OCI-LY7 (cell line): ENCODE results near the gene ARHGEF19. TPM values are rescaled to one million over a fixed set of nuclear protein-coding genes. Genes with fewer than 3 reads are reported as not detected.

Experiments used
- BruUV-seq: library from RNA; stranded (reverse); fragments of 400-500 nt; replicated peaks from 2 replicates; lab custom pipeline; 2021; lab: Mats Ljungman, UMichigan
- CTCF ChIA-PET: fragments of 300-600 bp; sonication (Branson Sonifier 250); formaldehyde crosslinking; loops from one replicate; lab custom pipeline; 2022; ENCODE audit warnings: antibody characterized with exemption; ENCODE audit not compliant: unreplicated experiment; lab: Charles Lee
- POLR2A ChIA-PET: fragments of 300-600 bp; sonication (Branson Sonifier 250); formaldehyde crosslinking; loops from one replicate; lab custom pipeline; 2022; ENCODE audit warnings: antibody characterized with exemption; lab: Charles Lee
- DNase-seq: peaks from one replicate; pipeline ENCODE4 v3.0.0-alpha.2; 2015; ENCODE audit warnings: low spot score
- H2AFZ ChIP-seq: fragments of 200-600 bp; sonication (generic), shearing (Covaris generic); 2 replicates; pipeline ENCODE4 v1.6.1; 2014; ENCODE audit warnings: mild to moderate bottlenecking, antibody characterized with exemption, low read length, moderate library complexity
- H3K27ac ChIP-seq: fragments of 200-600 bp; sonication (generic); 2 replicates; pipeline ENCODE4 v1.5.1; 2014; ENCODE audit warnings: mixed run types, low read depth, mild to moderate bottlenecking, moderate library complexity, low read length, inconsistent platforms; ENCODE audit not compliant: poor library complexity, severe bottlenecking
- H3K36me3 ChIP-seq: fragments of 200-600 bp; sonication (generic); 2 replicates; pipeline ENCODE4 v1.6.1; 2014; ENCODE audit warnings: mild to moderate bottlenecking, antibody characterized with exemption, low read length, moderate library complexity, mixed read lengths; ENCODE audit not compliant: insufficient read depth
- H3K4me1 ChIP-seq: fragments of 200-600 bp; sonication (generic); 2 replicates; pipeline ENCODE4 v1.5.1; 2014; ENCODE audit warnings: mild to moderate bottlenecking, low read length; ENCODE audit not compliant: insufficient read depth, poor library complexity, severe bottlenecking
- H3K4me2 ChIP-seq: fragments of 200-600 bp; sonication (generic); 2 replicates; pipeline ENCODE4 v1.6.1; 2014; ENCODE audit warnings: mild to moderate bottlenecking, low read length
- H3K4me3 ChIP-seq: fragments of 200-600 bp; sonication (generic); 2 replicates; pipeline ENCODE4 v1.5.1; 2014; ENCODE audit warnings: mild to moderate bottlenecking, low read depth, low read length; ENCODE audit not compliant: poor library complexity, severe bottlenecking
- H3K79me2 ChIP-seq: fragments of 200-600 bp; sonication (generic); 2 replicates; pipeline ENCODE4 v1.6.1; 2016; ENCODE audit warnings: low read depth, mild to moderate bottlenecking, low read length, moderate library complexity, mixed read lengths; ENCODE audit not compliant: insufficient read depth
- H3K9me2 ChIP-seq: fragments of 200-600 bp; sonication (generic); 2 replicates; pipeline ENCODE4 v1.6.1; 2016; ENCODE audit warnings: mild to moderate bottlenecking, low read length, mixed read lengths; ENCODE audit not compliant: insufficient read depth
- H3K9me3 ChIP-seq: fragments of 200-600 bp; sonication (generic); 2 replicates; pipeline ENCODE4 v1.6.1; 2014; ENCODE audit warnings: mild to moderate bottlenecking, mixed run types, low read length, mixed read lengths
- H4K20me1 ChIP-seq: fragments of 200-600 bp; sonication (generic); 2 replicates; pipeline ENCODE4 v1.6.1; 2014; ENCODE audit warnings: mild to moderate bottlenecking, antibody characterized with exemption, low read length, moderate library complexity, mixed read lengths; ENCODE audit not compliant: insufficient read depth
- EZH2phosphoT487 ChIP-seq: fragments of 200-600 bp; sonication (generic); IDR thresholded peaks from 2 replicates; pipeline ENCODE4 v1.6.1; 2018; ENCODE audit warnings: low read depth, borderline replicate concordance, mild to moderate bottlenecking, mixed run types, antibody characterized with exemption, low read length, moderate library complexity, mixed read lengths
- intact Hi-C: fragments of 100-400 bp; cut with micrococcal nuclease; formaldehyde crosslinking; loops from one replicate; pipeline ENCODE4 v1.10.0; 2022; ENCODE audit not compliant: unreplicated experiment
- total RNA-seq, 2 experiments: library from RNA; depleted of rRNA in 1 of 2; stranded (reverse); fragments of >200 nt in 1 of 2; shearing (Covaris generic) in 1 of 2; gene quantifications; 2 replicates each; pipeline ENCODE4 v1.2.3, GENCODE V29; 2014 to 2022
- TF ChIP-seq, protein P1 (sequence below): fragments of 200-600 bp; sonication (generic); conservative IDR thresholded peaks from 2 replicates; pipeline ENCODE4 v1.5.1; 2014; ENCODE audit warnings: mild to moderate bottlenecking, antibody characterized with exemption, low read length, moderate library complexity, mixed read lengths

The ARHGEF19 gene
- total RNA-seq, 2 experiments from 2014 or later, result 2.7 to 6.2 TPM

DNA sequence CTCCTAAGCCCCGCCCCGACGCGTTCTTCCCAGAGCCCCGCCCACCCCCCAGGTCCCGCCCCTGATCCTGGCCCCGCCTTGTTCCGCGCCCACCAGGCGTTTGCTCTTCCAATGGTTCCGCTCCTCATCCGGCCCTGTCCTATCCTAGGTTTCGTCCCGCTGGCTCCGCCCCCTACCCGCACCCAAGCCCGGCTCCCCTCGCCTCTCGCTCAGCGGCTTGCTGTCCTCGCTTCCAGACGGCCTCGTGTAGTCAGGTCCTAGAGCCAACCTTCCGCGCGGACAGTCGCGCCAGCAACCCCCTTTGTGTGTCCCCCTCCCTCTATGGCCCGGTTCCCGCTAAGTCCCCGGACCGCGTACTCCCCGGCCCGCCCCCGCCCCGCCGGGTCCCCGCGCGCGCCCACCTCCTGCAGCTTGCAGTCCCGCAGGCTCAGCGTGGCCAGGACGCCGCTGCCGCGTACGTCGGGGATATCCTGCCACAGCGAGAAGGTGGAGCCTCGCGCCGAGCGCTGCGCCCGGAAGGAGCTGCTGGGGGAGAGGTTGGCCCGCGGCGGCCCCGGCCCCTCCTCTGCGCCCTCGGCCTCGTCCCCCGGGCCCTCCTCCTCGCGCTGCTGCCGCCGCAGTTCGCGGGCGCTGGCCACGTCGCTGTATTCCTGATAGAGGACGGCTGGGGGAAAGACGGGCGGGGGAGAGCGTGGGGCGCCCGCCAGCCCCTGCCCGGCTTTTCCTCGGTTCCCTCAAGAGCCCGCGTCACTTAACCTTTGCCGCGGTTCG lies 5.7 kb downstream of the ARHGEF19 start:
- Histone ChIP-seq H3K4me1 (peaks cover 6% of the 10 kb centered on the region), H4K20me1 (no peaks in the 10 kb centered on the region), H3K27ac (peak overlapping the region; percentile 65), H3K36me3 (no peaks in the 10 kb centered on the region), H3K9me2 (no peaks in the 10 kb centered on the region), H3K79me2 (no peaks in the 10 kb centered on the region), H3K4me2 (peak overlapping the region; percentile 78), H3K9me3 (no peaks in the 10 kb centered on the region), H3K4me3 (peak overlapping the region; percentile 75), H2AFZ (peak overlapping the region; percentile 73)
- ChIA-PET CTCF (no interaction called here), POLR2A (interaction anchor here (0.7 kb wide), 2 partner anchors 10 to 394 kb away, joined by 3 to 4 read pairs; no protein-coding TSS in a partner anchor)
- TF ChIP-seq, protein P1, sequence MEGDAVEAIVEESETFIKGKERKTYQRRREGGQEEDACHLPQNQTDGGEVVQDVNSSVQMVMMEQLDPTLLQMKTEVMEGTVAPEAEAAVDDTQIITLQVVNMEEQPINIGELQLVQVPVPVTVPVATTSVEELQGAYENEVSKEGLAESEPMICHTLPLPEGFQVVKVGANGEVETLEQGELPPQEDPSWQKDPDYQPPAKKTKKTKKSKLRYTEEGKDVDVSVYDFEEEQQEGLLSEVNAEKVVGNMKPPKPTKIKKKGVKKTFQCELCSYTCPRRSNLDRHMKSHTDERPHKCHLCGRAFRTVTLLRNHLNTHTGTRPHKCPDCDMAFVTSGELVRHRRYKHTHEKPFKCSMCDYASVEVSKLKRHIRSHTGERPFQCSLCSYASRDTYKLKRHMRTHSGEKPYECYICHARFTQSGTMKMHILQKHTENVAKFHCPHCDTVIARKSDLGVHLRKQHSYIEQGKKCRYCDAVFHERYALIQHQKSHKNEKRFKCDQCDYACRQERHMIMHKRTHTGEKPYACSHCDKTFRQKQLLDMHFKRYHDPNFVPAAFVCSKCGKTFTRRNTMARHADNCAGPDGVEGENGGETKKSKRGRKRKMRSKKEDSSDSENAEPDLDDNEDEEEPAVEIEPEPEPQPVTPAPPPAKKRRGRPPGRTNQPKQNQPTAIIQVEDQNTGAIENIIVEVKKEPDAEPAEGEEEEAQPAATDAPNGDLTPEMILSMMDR, result no peak
- no peak for TF ChIP-seq EZH2phosphoT487
- BruUV-seq, result no TSS peak
- intact Hi-C loops, result loop anchor here (2.0 to 5.0 kb wide), 4 partner anchors 30 to 701 kb away; partner anchors contain the start of genes CPLANE2 and SZRD1
- DNase-seq, result peak; percentile 95

- Histone ChIP-seq H2AFZ (peak overlapping the region; percentile 75; the same call in 1 of the 2 replicates), H3K27ac (no peak overlapping the region), H3K79me2 (no peaks in the 10 kb centered on the region), H3K4me1 (peaks cover 6% of the 10 kb centered on the region), H4K20me1 (no peaks in the 10 kb centered on the region), H3K4me3 (peak overlapping the region; percentile 75), H3K36me3 (no peaks in the 10 kb centered on the region), H3K9me2 (no peaks in the 10 kb centered on the region), H3K9me3 (no peaks in the 10 kb centered on the region), H3K4me2 (peak overlapping the region; percentile 78)
- DNase-seq, result no peak
- intact Hi-C loops, result loop anchor here (2.0 to 5.0 kb wide), 4 partner anchors 31 to 701 kb away; partner anchors contain the start of genes CPLANE2 and SZRD1
- TF ChIP-seq, protein P1, result no peak
- TF ChIP-seq EZH2phosphoT487, result no peak
- ChIA-PET CTCF (interaction anchor here (0.6 kb wide), 1 partner anchor 185 kb away, joined by 3 read pairs; no protein-coding TSS in a partner anchor), POLR2A (interaction anchor here (0.7 kb wide), 1 partner anchor 11 kb away, joined by 3 read pairs; no protein-coding TSS in a partner anchor)
- BruUV-seq, result no TSS peak
Observed at GRCh38 chr1:16205891-16206546, 6.4 kb downstream of the ARHGEF19 start.
